ENCODE results near the gene SUSD1.

Gene SUSD1

DNA sequence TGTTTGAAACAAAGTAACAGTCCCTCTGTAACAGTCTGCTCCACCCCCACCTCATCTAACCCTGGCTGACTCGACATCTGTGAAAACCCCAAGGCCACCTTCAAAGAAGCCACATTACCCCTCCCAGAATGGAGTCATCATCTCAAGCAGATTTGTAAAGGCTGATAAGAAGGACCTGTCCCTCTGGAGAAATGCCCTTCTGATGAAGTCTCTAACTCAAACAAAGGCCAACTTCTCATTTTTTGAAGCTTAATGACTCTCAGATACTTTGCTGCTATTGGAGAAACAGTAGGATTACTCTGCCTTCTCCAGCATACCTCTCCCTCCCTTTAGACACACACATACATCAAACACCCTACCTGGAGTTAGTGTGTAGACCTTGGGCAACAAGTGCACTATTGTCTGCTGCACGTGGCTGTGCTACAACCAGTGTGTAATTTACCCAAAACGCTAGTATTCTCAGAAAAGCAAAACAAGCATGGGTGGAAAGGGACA lies 5.3 kb upstream of the SUSD1 start:
- no peaks in the 10 kb centered on the region for H3K9me2 ChIP-seq (replicated peaks; ENCODE audit: insufficient read depth, low read length)
- H3K4me3 ChIP-seq (ENCODE audit: insufficient read depth, low read length, poor library complexity, severe bottlenecking), result no peak overlapping the region
- no peaks in the 10 kb centered on the region for H3K27me3 ChIP-seq (ENCODE audit: low read length)
- no peaks in the 10 kb centered on the region for H3K9me3 ChIP-seq (ENCODE audit: insufficient read depth, low read length)
- no peaks in the 10 kb centered on the region for H3K36me3 ChIP-seq (ENCODE audit: low read length)
- H3K79me2 ChIP-seq (ENCODE audit: insufficient read depth, low read length), result no peaks in the 10 kb centered on the region
- no peaks in the 10 kb centered on the region for H3F3A ChIP-seq (ENCODE audit: insufficient read depth)
- no peak overlapping the region for H3K27ac ChIP-seq (ENCODE audit: low read depth, low read length)
- no peak overlapping the region for H3K9ac ChIP-seq (ENCODE audit: low read length)
- no peak overlapping the region for H2AFZ ChIP-seq (ENCODE audit: low read depth, low read length, severe bottlenecking)
- no peaks in the 10 kb centered on the region for H4K20me1 ChIP-seq (ENCODE audit: low read depth, low read length)
- TF ChIP-seq, protein P1, sequence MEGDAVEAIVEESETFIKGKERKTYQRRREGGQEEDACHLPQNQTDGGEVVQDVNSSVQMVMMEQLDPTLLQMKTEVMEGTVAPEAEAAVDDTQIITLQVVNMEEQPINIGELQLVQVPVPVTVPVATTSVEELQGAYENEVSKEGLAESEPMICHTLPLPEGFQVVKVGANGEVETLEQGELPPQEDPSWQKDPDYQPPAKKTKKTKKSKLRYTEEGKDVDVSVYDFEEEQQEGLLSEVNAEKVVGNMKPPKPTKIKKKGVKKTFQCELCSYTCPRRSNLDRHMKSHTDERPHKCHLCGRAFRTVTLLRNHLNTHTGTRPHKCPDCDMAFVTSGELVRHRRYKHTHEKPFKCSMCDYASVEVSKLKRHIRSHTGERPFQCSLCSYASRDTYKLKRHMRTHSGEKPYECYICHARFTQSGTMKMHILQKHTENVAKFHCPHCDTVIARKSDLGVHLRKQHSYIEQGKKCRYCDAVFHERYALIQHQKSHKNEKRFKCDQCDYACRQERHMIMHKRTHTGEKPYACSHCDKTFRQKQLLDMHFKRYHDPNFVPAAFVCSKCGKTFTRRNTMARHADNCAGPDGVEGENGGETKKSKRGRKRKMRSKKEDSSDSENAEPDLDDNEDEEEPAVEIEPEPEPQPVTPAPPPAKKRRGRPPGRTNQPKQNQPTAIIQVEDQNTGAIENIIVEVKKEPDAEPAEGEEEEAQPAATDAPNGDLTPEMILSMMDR (IDR thresholded peaks at IDR 0.05; ENCODE audit: insufficient read depth, low read length, poor library complexity, severe bottlenecking), result no peak
- no peak for TF ChIP-seq EZH2phosphoT487 (conservative IDR thresholded peaks at IDR 0.05; ENCODE audit: low read length)
- no peak overlapping the region for H3K4me2 ChIP-seq (ENCODE audit: low read depth, low read length, poor library complexity, severe bottlenecking)

DNA sequence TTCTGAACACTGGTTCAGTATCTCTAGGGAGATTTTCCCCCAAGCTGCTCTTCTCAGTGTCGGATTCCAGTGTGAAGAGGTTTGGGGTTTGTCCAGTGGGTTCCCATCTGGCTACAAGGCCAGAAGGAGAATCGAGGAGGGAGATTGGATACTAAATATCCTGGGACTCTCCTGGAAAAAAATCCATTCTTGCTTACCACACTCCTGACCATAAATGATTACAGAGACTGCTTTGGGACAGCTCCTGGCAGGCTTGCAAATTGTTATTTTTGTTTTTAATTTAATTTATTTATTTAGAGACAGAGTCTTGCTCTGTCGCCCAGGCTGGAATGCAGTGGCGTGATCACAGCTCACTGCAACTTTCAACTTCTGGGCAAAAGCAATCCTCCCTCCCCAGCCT lies 4.7 kb upstream of the SUSD1 start:
- Histone ChIP-seq H3K9ac (ENCODE audit: low read length) (no peak overlapping the region), H3K9me3 (ENCODE audit: insufficient read depth, low read length) (no peaks in the 10 kb centered on the region), H3K27me3 (ENCODE audit: low read length) (no peaks in the 10 kb centered on the region), H3K4me3 (ENCODE audit: insufficient read depth, low read length, poor library complexity, severe bottlenecking) (no peak overlapping the region), H2AFZ (ENCODE audit: low read depth, low read length, severe bottlenecking) (no peak overlapping the region), H3K4me2 (ENCODE audit: low read depth, low read length, poor library complexity, severe bottlenecking) (no peak overlapping the region), H3K79me2 (ENCODE audit: insufficient read depth, low read length) (no peaks in the 10 kb centered on the region), H3K36me3 (ENCODE audit: low read length) (no peaks in the 10 kb centered on the region), H3F3A (ENCODE audit: insufficient read depth) (no peaks in the 10 kb centered on the region), H3K9me2 (replicated peaks; ENCODE audit: insufficient read depth, low read length) (no peaks in the 10 kb centered on the region), H3K27ac (ENCODE audit: low read depth, low read length) (no peak overlapping the region), H4K20me1 (ENCODE audit: low read depth, low read length) (no peaks in the 10 kb centered on the region)
- TF ChIP-seq, protein P1 (IDR thresholded peaks at IDR 0.05; ENCODE audit: insufficient read depth, low read length, poor library complexity, severe bottlenecking), result no peak
- no peak for TF ChIP-seq EZH2phosphoT487 (conservative IDR thresholded peaks at IDR 0.05; ENCODE audit: low read length)

DNA sequence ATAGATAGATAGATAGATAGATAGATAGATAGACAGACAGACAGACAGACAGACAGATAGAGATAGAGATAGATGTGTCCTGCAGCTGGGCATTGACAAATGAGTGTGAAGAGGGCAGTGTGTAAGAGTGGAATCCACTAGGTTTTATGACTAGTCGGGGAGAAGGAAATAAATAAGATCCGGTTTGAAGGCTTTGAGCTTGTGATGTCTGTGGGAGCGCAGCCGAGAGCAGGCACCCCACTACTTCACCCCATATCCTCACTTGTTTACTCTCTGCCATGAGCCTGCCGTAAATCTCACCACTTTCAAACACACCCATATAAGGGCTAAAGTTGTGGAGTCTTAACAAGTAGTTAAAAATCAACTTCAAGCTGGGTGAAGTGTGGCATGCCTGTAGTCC lies 1.4 kb upstream of the SUSD1 start:
- H3K9me3 ChIP-seq (ENCODE audit: insufficient read depth, low read length), result no peaks in the 10 kb centered on the region
- no peak overlapping the region for H3K27ac ChIP-seq (ENCODE audit: low read depth, low read length)
- no peaks in the 10 kb centered on the region for H3K36me3 ChIP-seq (ENCODE audit: low read length)
- H3K4me3 ChIP-seq (ENCODE audit: insufficient read depth, low read length, poor library complexity, severe bottlenecking), result no peak overlapping the region
- no peaks in the 10 kb centered on the region for H3K9me2 ChIP-seq (replicated peaks; ENCODE audit: insufficient read depth, low read length)
- no peak overlapping the region for H3K4me2 ChIP-seq (ENCODE audit: low read depth, low read length, poor library complexity, severe bottlenecking)
- H4K20me1 ChIP-seq (ENCODE audit: low read depth, low read length), result no peaks in the 10 kb centered on the region
- no peak overlapping the region for H2AFZ ChIP-seq (ENCODE audit: low read depth, low read length, severe bottlenecking)
- no peak overlapping the region for H3K9ac ChIP-seq (ENCODE audit: low read length)
- H3K27me3 ChIP-seq (ENCODE audit: low read length), result no peaks in the 10 kb centered on the region
- no peak for TF ChIP-seq EZH2phosphoT487 (conservative IDR thresholded peaks at IDR 0.05; ENCODE audit: low read length)
- TF ChIP-seq, protein P1 (IDR thresholded peaks at IDR 0.05; ENCODE audit: insufficient read depth, low read length, poor library complexity, severe bottlenecking), result no peak
- no peaks in the 10 kb centered on the region for H3K79me2 ChIP-seq (ENCODE audit: insufficient read depth, low read length)
- H3F3A ChIP-seq (ENCODE audit: insufficient read depth), result no peaks in the 10 kb centered on the region

Data from SU-DHL-6 (cell line).